Uterus (tissue), 4 donors: Measurements from ENCODE around the gene PHLPP1. TPM values are rescaled to one million over a fixed set of nuclear protein-coding genes. Genes with fewer than 3 reads are reported as not detected.

Experiments
- DNase-seq, 2 donors: peaks; one replicate each; pipeline ENCODE4 v3.0.0-alpha.2; 2019 to 2020
- H3K27ac ChIP-seq, 2 donors: fragments of 200-600 bp; sonication (generic); 1 replicate in 1 of 2; 2 replicates in 1 of 2; pipeline ENCODE4 v1.5.1; 2016 to 2018
- H3K27me3 ChIP-seq, 2 donors: fragments of 200-600 bp; sonication (generic); one replicate each; pipeline ENCODE4 v1.5.1; 2018 to 2019; ENCODE audit warnings: control low read depth in 1 of 2
- H3K36me3 ChIP-seq, 2 donors: fragments of 200-600 bp; sonication (generic); one replicate each; pipeline ENCODE4 v1.5.1; 2019; ENCODE audit warnings: control low read depth in 1 of 2
- H3K4me1 ChIP-seq, 2 donors: fragments of 200-600 bp; sonication (generic); one replicate each; pipeline ENCODE4 v1.5.1; 2018 to 2019; ENCODE audit warnings: control low read depth in 1 of 2
- H3K4me3 ChIP-seq, 2 donors: fragments of 200-600 bp; sonication (generic); 1 replicate in 1 of 2; 2 replicates in 1 of 2; pipeline ENCODE4 v1.5.1; 2018 to 2019; ENCODE audit warnings: mild to moderate bottlenecking in 1 of 2
- H3K9me3 ChIP-seq, 2 donors: fragments of 200-600 bp; sonication (generic); one replicate each; pipeline ENCODE4 v1.5.1; 2019; ENCODE audit warnings: control low read depth in 1 of 2
- CTCF ChIP-seq, 4 experiments: fragments of 200-600 bp in 2 of 4; fragments of 450-650 bp in 2 of 4; sonication (generic) in 2 of 4; IDR thresholded peaks; one replicate each; pipeline ENCODE4 v1.5.1; 2016 to 2019; ENCODE audit warnings: antibody characterized with exemption in 4 of 4, mild to moderate bottlenecking in 2 of 4, moderate library complexity in 1 of 4
- POLR2A ChIP-seq, 2 donors: fragments of 450-650 bp; IDR thresholded peaks; one replicate each; pipeline ENCODE4 v1.6.1; 2016; ENCODE audit warnings: antibody characterized with exemption in 2 of 2, mild to moderate bottlenecking in 1 of 2, moderate library complexity in 1 of 2
- intact Hi-C: fragments of 100-400 bp; cut with DNase I; formaldehyde crosslinking; loops from one replicate; pipeline ENCODE4 v1.15.1; 2023; ENCODE audit warnings: low total_unique reads
- total RNA-seq, 4 donors: library from RNA; depleted of rRNA in 3 of 4; stranded (reverse); fragments of >200 nt in 3 of 4; gene quantifications; one replicate each; pipeline versions ENCODE4 v1.1.0 to v1.2.4, GENCODE V29; 2014 to 2023
- donor health status: DM: yes; HTN: yes; CAD: no.

PHLPP1 gene
- total RNA-seq, 4 donors from 2014 or later = 10.6 to 32.4 (median 14.1) TPM

- TF ChIP-seq POLR2A (IDR thresholded peaks at IDR 0.05) (no peak), CTCF (IDR thresholded peaks at IDR 0.05) (no peak)
- Histone ChIP-seq H3K4me3 (no peak overlapping the region), H3K4me1 (no peaks in the 10 kb centered on the region), H3K27ac (no peak overlapping the region), H3K36me3 (no peaks in the 10 kb centered on the region), H3K27me3 (no peaks in the 10 kb centered on the region), H3K9me3 (no peaks in the 10 kb centered on the region)
- intact Hi-C loops = no loop called here
- DNase-seq = no peak
These were observed 43.2 kb downstream of the PHLPP1 start for GRCh38 chr18:62758591-62758990.

GRCh38 chr18:62759704-62760402, 44.5 kb downstream of the PHLPP1 start:
- H3K9me3 ChIP-seq = no peaks in the 10 kb centered on the region

DNA sequence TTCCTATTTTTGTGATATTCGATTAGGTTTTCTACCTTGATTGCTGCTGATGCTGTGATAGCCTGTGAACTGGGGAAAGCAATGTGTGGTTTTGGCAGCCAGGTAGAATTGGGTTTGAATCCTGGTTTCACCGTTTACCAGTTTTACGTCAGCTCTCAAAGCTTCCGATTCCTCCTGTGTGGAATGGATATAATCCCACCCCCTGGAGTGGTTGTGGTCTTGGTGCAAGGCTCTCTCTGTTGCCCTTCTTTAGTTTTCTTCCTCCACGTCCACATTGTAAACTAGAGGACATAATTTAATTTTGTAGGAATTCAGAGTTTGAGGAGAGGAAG, 45.0 kb downstream of the PHLPP1 start:
- no peak for TF ChIP-seq CTCF (IDR thresholded peaks at IDR 0.05)
- TF ChIP-seq POLR2A (IDR thresholded peaks at IDR 0.05) = no peak
- Histone ChIP-seq H3K4me3 (no peak overlapping the region), H3K36me3 (no peaks in the 10 kb centered on the region), H3K4me1 (no peaks in the 10 kb centered on the region), H3K9me3 (no peaks in the 10 kb centered on the region), H3K27me3 (no peaks in the 10 kb centered on the region), H3K27ac (no peak overlapping the region)
- intact Hi-C loops = no loop called here
- DNase-seq = no peak

More at GRCh38 chr18:62759704-62760402, 44.5 kb downstream of the PHLPP1 start:
- DNase-seq = no peak
- Histone ChIP-seq H3K36me3 (no peaks in the 10 kb centered on the region), H3K27me3 (no peaks in the 10 kb centered on the region), H3K4me1 (no peaks in the 10 kb centered on the region), H3K27ac (no peak overlapping the region), H3K4me3 (no peak overlapping the region)
- intact Hi-C loops = no loop called here
- TF ChIP-seq POLR2A (IDR thresholded peaks at IDR 0.05) (no peak), CTCF (IDR thresholded peaks at IDR 0.05) (no peak)

GRCh38 chr18:62763101-62763521, 47.8 kb downstream of the PHLPP1 start:
- H3K4me3 ChIP-seq = no peak overlapping the region
- no peaks in the 10 kb centered on the region for H3K4me1 ChIP-seq
- DNase-seq = no peak
- TF ChIP-seq POLR2A (IDR thresholded peaks at IDR 0.05) = no peak
- no peak for TF ChIP-seq CTCF (IDR thresholded peaks at IDR 0.05)
- H3K9me3 ChIP-seq = no peaks in the 10 kb centered on the region
- no peaks in the 10 kb centered on the region for H3K36me3 ChIP-seq
- no peaks in the 10 kb centered on the region for H3K27me3 ChIP-seq
- no peak overlapping the region for H3K27ac ChIP-seq
- intact Hi-C loops = no loop called here

DNA sequence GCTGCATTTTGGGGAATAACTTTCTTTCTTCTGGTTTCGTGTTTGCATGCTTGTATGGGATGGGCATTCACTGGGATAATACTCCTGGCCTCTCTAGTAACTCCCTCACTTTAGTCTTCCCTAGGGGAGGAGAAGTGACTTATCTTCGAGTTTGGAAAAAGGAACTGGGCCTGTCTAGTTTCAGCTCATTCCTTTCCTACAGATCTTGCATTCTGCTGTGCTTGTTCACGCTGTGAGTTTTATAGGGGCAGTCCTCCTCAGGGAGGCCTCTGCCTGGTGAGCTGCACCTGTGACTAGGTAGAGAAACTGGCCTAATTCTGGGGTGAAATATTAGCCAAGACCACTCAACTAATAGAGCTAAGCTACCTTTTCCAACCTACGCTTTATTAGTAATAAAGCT, 50.9 kb downstream of the PHLPP1 start:
- TF ChIP-seq POLR2A (IDR thresholded peaks at IDR 0.05) = no peak
- no peak for TF ChIP-seq CTCF (IDR thresholded peaks at IDR 0.05)
- Histone ChIP-seq H3K27me3 (no peaks in the 10 kb centered on the region), H3K36me3 (no peaks in the 10 kb centered on the region), H3K4me3 (no peak overlapping the region), H3K27ac (no peak overlapping the region), H3K4me1 (no peaks in the 10 kb centered on the region), H3K9me3 (no peaks in the 10 kb centered on the region)
- no peak for DNase-seq
- intact Hi-C loops = no loop called here
